SK-N-SH (cell line): ENCODE results near the gene CCN5. TPM values are rescaled to one million over a fixed set of nuclear protein-coding genes. Genes with fewer than 3 reads are reported as not detected.

Source experiments
- CTCF ChIA-PET: fragments of 300-600, 350-600 bp; formaldehyde crosslinking; extraction: SDS; loops from one replicate; lab custom pipeline; 2021; lab: Yijun Ruan, JAX
- POLR2A ChIA-PET: fragments of 350-600 bp; sonication (Branson Sonifier 250); formaldehyde crosslinking; extraction: SDS; loops from one replicate; lab custom pipeline; 2020; ENCODE audit warnings: antibody characterized with exemption, inconsistent platforms; lab: Yijun Ruan, JAX
- DNase-seq: peaks from one replicate; pipeline ENCODE4 v3.0.0; 2012
- H2AFZ ChIP-seq: fragments of 200-600 bp; sonication (generic); 2 replicates; pipeline ENCODE4 v1.8.1; 2016; ENCODE audit warnings: antibody characterized with exemption, mild to moderate bottlenecking, low read depth
- H3F3A ChIP-seq: fragments of 200-600 bp; sonication (generic); replicated peaks from 2 replicates; pipeline ENCODE3; 2016; ENCODE audit warnings: antibody characterized with exemption, mild to moderate bottlenecking; ENCODE audit not compliant: insufficient read depth
- H3K27ac ChIP-seq, 2 experiments: fragments of 200-500 bp in 1 of 2; fragments of 200-600 bp in 1 of 2; sonication (Bioruptor generic) in 1 of 2; sonication (generic), shearing (Covaris generic) in 1 of 2; 2 replicates each; pipeline versions ENCODE4 v1.5.1 to v1.6.1; 2014 to 2016; ENCODE audit warnings: low read depth in 2 of 2, inconsistent platforms in 1 of 2, low read length in 1 of 2, mild to moderate bottlenecking in 1 of 2, mixed read lengths in 1 of 2
- H3K27me3 ChIP-seq: fragments of 200-600 bp; sonication (generic), shearing (Covaris generic); 2 replicates; pipeline ENCODE4 v1.6.1; 2016; ENCODE audit warnings: mixed run types; ENCODE audit not compliant: insufficient read depth
- H3K36me3 ChIP-seq, 2 experiments: fragments of 200-500 bp in 1 of 2; fragments of 200-600 bp in 1 of 2; sonication (Bioruptor generic) in 1 of 2; sonication (generic) in 1 of 2; replicated peaks in 1 of 2; 2 replicates each; pipeline versions ENCODE3 to v1.5.1; 2014 to 2016; ENCODE audit warnings: low read length in 1 of 2, mild to moderate bottlenecking in 1 of 2; ENCODE audit not compliant: insufficient read depth in 2 of 2, control insufficient read depth in 1 of 2
- H3K4me1 ChIP-seq, 2 experiments: fragments of 200-500 bp in 1 of 2; fragments of 200-600 bp in 1 of 2; sonication (Bioruptor generic) in 1 of 2; sonication (generic), shearing (Covaris generic) in 1 of 2; 2 replicates each; pipeline versions ENCODE4 v1.5.1 to v1.6.1; 2014 to 2016; ENCODE audit warnings: low read depth in 1 of 2, low read length in 1 of 2, mixed run types in 1 of 2; ENCODE audit not compliant: insufficient read depth in 2 of 2, control insufficient read depth in 1 of 2
- H3K4me2 ChIP-seq: fragments of 200-600 bp; sonication (generic), shearing (Covaris generic); 2 replicates; pipeline ENCODE4 v1.6.1; 2017; ENCODE audit warnings: mixed run types
- H3K4me3 ChIP-seq, 2 experiments: fragments of 200-500 bp in 1 of 2; fragments of 200-600 bp in 1 of 2; sonication (Bioruptor generic) in 1 of 2; sonication (generic), shearing (Covaris generic) in 1 of 2; 2 replicates each; pipeline versions ENCODE4 v1.5.1 to v1.8.1; 2014 to 2016; ENCODE audit warnings: low read depth in 2 of 2, inconsistent platforms in 1 of 2, low read length in 1 of 2, mild to moderate bottlenecking in 1 of 2, mixed read lengths in 1 of 2, moderate library complexity in 1 of 2
- H3K79me2 ChIP-seq: fragments of 200-600 bp; sonication (generic); 2 replicates; pipeline ENCODE4 v1.8.1; 2017; ENCODE audit warnings: mild to moderate bottlenecking; ENCODE audit not compliant: insufficient read depth
- H3K9ac ChIP-seq: fragments of 200-600 bp; sonication (generic); 2 replicates; pipeline ENCODE4 v1.6.1; 2017; ENCODE audit warnings: mixed run types
- H3K9me2 ChIP-seq: fragments of 200-600 bp; sonication (generic); 2 replicates; pipeline ENCODE4 v1.6.1; 2017; ENCODE audit warnings: mixed run types
- H3K9me3 ChIP-seq: fragments of 200-600 bp; sonication (generic); 2 replicates; pipeline ENCODE4 v1.6.1; 2017; ENCODE audit warnings: mixed run types, mild to moderate bottlenecking, moderate library complexity
- H4K20me1 ChIP-seq: fragments of 200-600 bp; sonication (generic); 2 replicates; pipeline ENCODE4 v1.6.1; 2017; ENCODE audit warnings: mild to moderate bottlenecking, mixed run types; ENCODE audit not compliant: insufficient read depth
- CHD2 ChIP-seq: fragments of 150-350 bp; IDR thresholded peaks from 2 replicates; pipeline ENCODE4 v1.6.1; 2018; ENCODE audit warnings: low read length; ENCODE audit not compliant: partially characterized antibody
- FOXM1 ChIP-seq: IDR thresholded peaks from 2 replicates; pipeline ENCODE4 v1.4.0; 2012; ENCODE audit warnings: low read depth, mild to moderate bottlenecking
- GABPA ChIP-seq: IDR thresholded peaks from 2 replicates; pipeline ENCODE4 v1.4.0; 2012; ENCODE audit warnings: low read depth, mild to moderate bottlenecking
- JUND ChIP-seq: IDR thresholded peaks from 2 replicates; pipeline ENCODE4 v1.4.0; 2012
- REST ChIP-seq: IDR thresholded peaks from 2 replicates; pipeline ENCODE4 v1.6.1; 2012; ENCODE audit warnings: mild to moderate bottlenecking, low read depth, low read length, moderate library complexity
- SMC3 ChIP-seq: IDR thresholded peaks from 2 replicates; pipeline ENCODE4 v1.6.1; 2012; ENCODE audit warnings: low read depth, low read length, improper control_type of control experiment
- TCF12 ChIP-seq: IDR thresholded peaks from 2 replicates; pipeline ENCODE4 v1.4.0; 2012
- TEAD4 ChIP-seq: IDR thresholded peaks from 2 replicates; pipeline ENCODE4 v1.4.0; 2012; ENCODE audit warnings: mild to moderate bottlenecking, borderline replicate concordance; ENCODE audit not compliant: insufficient read depth
- USF1 ChIP-seq: IDR thresholded peaks from 2 replicates; pipeline ENCODE4 v1.4.0; 2012; ENCODE audit warnings: low read depth, borderline replicate concordance
- WGBS: methylation state at CpG from one replicate; pipeline ENCODE4 v1.1.6; 2017; ENCODE audit warnings: low lambda C conversion rate; 5-methylcytosine and 5-hydroxymethylcytosine counted together
- polyA plus RNA-seq, 3 experiments: library from polyadenylated mRNA; depleted of rRNA; stranded (reverse); fragments of >200 nt; gene quantifications; 2 replicates each; pipeline ENCODE4 v1.2.3, GENCODE V29; 2012
- TF ChIP-seq, protein P1 (sequence below): IDR thresholded peaks from 2 replicates; pipeline ENCODE4 v1.4.0; 2012; ENCODE audit warnings: low read depth, borderline replicate concordance
- TF ChIP-seq, protein P2 (sequence below): fragments of 150-350 bp; IDR thresholded peaks from 2 replicates; pipeline ENCODE4 v1.6.1; 2017; ENCODE audit warnings: antibody characterized with exemption, low read length, low read depth, borderline replicate concordance

The CCN5 gene
- polyA plus RNA-seq, 1 of the 3 experiments (the other 2 are of a cell fraction): 0.05 TPM

DNA sequence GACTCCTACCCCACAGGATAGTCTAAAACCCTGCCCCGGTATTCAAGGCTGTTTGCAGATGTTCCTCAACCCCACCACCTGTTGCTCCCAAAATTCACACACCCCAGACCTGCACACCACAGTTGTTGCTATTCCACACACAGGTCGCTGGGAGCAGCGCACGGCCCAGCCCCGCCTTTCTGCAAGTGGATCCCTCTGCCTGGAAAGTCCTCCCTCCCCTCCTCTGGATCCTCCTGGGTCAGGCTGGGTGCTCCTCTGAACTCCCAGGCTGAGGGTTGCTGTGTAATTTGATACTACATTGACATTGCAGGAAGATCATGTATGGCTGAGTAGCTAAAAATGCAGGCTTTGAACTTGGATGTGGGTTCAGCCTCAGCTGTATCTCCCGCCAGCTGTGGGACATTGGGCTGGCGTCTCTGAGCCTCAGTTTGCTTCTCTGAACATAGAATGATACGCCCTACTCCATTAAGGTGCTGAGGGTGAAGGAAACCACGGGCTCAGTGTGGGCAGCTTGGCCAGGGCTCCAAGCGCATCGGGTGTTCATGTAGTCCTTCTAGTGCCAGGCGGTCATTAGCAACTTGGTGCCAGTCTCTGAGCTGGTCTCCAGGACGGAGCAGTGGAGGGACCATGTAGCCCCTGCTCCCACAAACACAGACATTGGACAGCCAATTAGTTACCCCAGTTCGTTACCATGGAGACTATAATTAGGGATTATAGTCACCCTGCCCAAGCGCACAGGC is 13.9 kb upstream of the CCN5 start:
- Histone ChIP-seq H3K27me3 (no peaks in the 10 kb centered on the region), H3K9me3 (no peaks in the 10 kb centered on the region), H2AFZ (no peak overlapping the region), H3K4me3 (no peak overlapping the region), H3K4me2 (no peak overlapping the region), H3K79me2 (no peaks in the 10 kb centered on the region), H3K9me2 (no peaks in the 10 kb centered on the region), H3K27ac (no peak overlapping the region), H3K9ac (no peak overlapping the region), H4K20me1 (no peaks in the 10 kb centered on the region), H3K4me1 (peaks cover 5 to 10% of the 10 kb centered on the region in 2 experiments; a peak in 2 of 4 replicates), H3K36me3 (no peaks in the 10 kb centered on the region), H3F3A (no peaks in the 10 kb centered on the region)
- TF ChIP-seq TEAD4 (no peak), USF1 (no peak), JUND (no peak), TCF12 (no peak), FOXM1 (no peak), REST (no peak), CHD2 (no peak), SMC3 (no peak), GABPA (no peak)
- TF ChIP-seq, protein P1, sequence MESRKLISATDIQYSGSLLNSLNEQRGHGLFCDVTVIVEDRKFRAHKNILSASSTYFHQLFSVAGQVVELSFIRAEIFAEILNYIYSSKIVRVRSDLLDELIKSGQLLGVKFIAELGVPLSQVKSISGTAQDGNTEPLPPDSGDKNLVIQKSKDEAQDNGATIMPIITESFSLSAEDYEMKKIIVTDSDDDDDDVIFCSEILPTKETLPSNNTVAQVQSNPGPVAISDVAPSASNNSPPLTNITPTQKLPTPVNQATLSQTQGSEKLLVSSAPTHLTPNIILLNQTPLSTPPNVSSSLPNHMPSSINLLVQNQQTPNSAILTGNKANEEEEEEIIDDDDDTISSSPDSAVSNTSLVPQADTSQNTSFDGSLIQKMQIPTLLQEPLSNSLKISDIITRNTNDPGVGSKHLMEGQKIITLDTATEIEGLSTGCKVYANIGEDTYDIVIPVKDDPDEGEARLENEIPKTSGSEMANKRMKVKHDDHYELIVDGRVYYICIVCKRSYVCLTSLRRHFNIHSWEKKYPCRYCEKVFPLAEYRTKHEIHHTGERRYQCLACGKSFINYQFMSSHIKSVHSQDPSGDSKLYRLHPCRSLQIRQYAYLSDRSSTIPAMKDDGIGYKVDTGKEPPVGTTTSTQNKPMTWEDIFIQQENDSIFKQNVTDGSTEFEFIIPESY: no peak
- TF ChIP-seq, protein P2, sequence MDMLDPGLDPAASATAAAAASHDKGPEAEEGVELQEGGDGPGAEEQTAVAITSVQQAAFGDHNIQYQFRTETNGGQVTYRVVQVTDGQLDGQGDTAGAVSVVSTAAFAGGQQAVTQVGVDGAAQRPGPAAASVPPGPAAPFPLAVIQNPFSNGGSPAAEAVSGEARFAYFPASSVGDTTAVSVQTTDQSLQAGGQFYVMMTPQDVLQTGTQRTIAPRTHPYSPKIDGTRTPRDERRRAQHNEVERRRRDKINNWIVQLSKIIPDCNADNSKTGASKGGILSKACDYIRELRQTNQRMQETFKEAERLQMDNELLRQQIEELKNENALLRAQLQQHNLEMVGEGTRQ: no peak
- DNase-seq: no peak
- WGBS: 84% methylated on average over 12 of the region's 15 CpGs
- ChIA-PET POLR2A (no interaction called here), CTCF (interaction anchor here (1.1 to 7.0 kb wide), 4 partner anchors 18 to 166 kb away, joined by 3 to 61 read pairs (median 4); no protein-coding TSS in a partner anchor)
